ENCODE data around the gene UMODL1. TPM values are rescaled to one million over a fixed set of nuclear protein-coding genes. Genes with fewer than 3 reads are reported as not detected.

The UMODL1 gene
- total and polyA plus RNA-seq, 3 donors from 2014 or later, result 1.7 to 7.8 (median 6.8) TPM

- TF ChIP-seq, protein P1, sequence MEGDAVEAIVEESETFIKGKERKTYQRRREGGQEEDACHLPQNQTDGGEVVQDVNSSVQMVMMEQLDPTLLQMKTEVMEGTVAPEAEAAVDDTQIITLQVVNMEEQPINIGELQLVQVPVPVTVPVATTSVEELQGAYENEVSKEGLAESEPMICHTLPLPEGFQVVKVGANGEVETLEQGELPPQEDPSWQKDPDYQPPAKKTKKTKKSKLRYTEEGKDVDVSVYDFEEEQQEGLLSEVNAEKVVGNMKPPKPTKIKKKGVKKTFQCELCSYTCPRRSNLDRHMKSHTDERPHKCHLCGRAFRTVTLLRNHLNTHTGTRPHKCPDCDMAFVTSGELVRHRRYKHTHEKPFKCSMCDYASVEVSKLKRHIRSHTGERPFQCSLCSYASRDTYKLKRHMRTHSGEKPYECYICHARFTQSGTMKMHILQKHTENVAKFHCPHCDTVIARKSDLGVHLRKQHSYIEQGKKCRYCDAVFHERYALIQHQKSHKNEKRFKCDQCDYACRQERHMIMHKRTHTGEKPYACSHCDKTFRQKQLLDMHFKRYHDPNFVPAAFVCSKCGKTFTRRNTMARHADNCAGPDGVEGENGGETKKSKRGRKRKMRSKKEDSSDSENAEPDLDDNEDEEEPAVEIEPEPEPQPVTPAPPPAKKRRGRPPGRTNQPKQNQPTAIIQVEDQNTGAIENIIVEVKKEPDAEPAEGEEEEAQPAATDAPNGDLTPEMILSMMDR (IDR thresholded peaks at IDR 0.05), result no peak
- no peak for TF ChIP-seq POLR2A (IDR thresholded peaks at IDR 0.05)
- peaks cover 3% of the 10 kb centered on the region for H3K4me1 ChIP-seq
- DNase-seq, result no peak
- no peaks in the 10 kb centered on the region for H3K9me3 ChIP-seq
- no peaks in the 10 kb centered on the region for H3K27me3 ChIP-seq
- intact Hi-C loops (cut with DNase I; ENCODE audit: low total_unique reads), result no loop called here
- no peak overlapping the region for H3K27ac ChIP-seq
- H3K4me3 ChIP-seq, result no peak overlapping the region
- WGBS, 2 donors, result 65 to 68% methylated on average over 5 of the region's 5 CpGs
- H3K36me3 ChIP-seq (ENCODE audit: low read depth, missing control alignments), result no peaks in the 10 kb centered on the region
Measured at GRCh38 chr21:42088658-42089057, 17.5 kb downstream of the UMODL1 start.

DNA sequence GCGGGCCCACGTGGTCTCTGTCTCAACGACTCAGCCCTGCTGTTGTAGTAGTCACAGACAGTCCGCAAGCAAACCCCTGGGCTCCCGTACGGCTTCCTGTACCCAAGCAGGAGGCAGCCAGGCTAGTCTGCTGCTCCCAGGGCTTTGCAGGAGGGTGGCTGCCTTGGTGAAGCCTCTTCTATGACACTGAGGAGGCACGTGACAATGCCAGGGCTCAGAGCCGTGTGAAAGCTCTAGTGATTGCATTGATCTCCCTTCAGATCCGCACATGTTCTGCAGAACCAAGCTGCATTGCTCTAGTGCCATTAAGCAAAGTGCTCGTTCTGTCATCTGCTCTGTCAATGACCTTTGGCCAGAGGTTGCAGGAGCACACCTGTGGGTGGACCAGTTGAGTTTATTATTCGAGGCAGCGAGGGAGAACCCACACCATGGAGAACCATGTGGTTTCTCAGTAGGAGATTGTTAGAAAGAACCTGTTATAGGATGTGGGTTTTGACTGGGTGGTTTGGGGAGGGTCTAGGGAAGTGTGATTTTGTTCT is 18.0 kb downstream of the UMODL1 start:
- H3K36me3 ChIP-seq (ENCODE audit: low read depth, missing control alignments), result no peaks in the 10 kb centered on the region
- DNase-seq, result peak; percentile 38
- no peaks in the 10 kb centered on the region for H3K9me3 ChIP-seq
- no peaks in the 10 kb centered on the region for H3K27me3 ChIP-seq
- WGBS, 2 donors, result 61 to 69% methylated on average over 11 to 12 of the region's 12 CpGs
- TF ChIP-seq POLR2A (IDR thresholded peaks at IDR 0.05), result no peak
- TF ChIP-seq, protein P1 (IDR thresholded peaks at IDR 0.05), result no peak
- no peak overlapping the region for H3K27ac ChIP-seq
- H3K4me1 ChIP-seq, result peaks cover 3% of the 10 kb centered on the region
- no peak overlapping the region for H3K4me3 ChIP-seq
- intact Hi-C loops (cut with DNase I; ENCODE audit: low total_unique reads), result no loop called here

GRCh38 chr21:42089665-42090310 is 18.7 kb downstream of the UMODL1 start:
- TF ChIP-seq, protein P1 (IDR thresholded peaks at IDR 0.05), result no peak
- TF ChIP-seq POLR2A (IDR thresholded peaks at IDR 0.05), result no peak
- Histone ChIP-seq H3K4me1 (peaks cover 3% of the 10 kb centered on the region), H3K9me3 (no peaks in the 10 kb centered on the region), H3K36me3 (ENCODE audit: low read depth, missing control alignments) (no peaks in the 10 kb centered on the region), H3K27me3 (no peaks in the 10 kb centered on the region), H3K4me3 (no peak overlapping the region), H3K27ac (no peak overlapping the region)
- WGBS, 2 donors, result 92 to 93% methylated on average over 10 to 21 of the region's 21 CpGs
- no peak for DNase-seq
- intact Hi-C loops (cut with DNase I; ENCODE audit: low total_unique reads), result no loop called here

GRCh38 chr21:42091899-42092508 is 20.9 kb downstream of the UMODL1 start:
- DNase-seq, result no peak
- Histone ChIP-seq H3K27ac (no peak overlapping the region), H3K36me3 (ENCODE audit: low read depth, missing control alignments) (no peaks in the 10 kb centered on the region), H3K27me3 (no peaks in the 10 kb centered on the region), H3K9me3 (no peaks in the 10 kb centered on the region), H3K4me3 (no peak overlapping the region), H3K4me1 (peaks cover 3% of the 10 kb centered on the region)
- WGBS, 2 donors, result 60 to 62% methylated on average over 14 of the region's 14 CpGs
- intact Hi-C loops (cut with DNase I; ENCODE audit: low total_unique reads), result no loop called here
- TF ChIP-seq POLR2A (IDR thresholded peaks at IDR 0.05), result no peak
- TF ChIP-seq, protein P1 (IDR thresholded peaks at IDR 0.05), result no peak

Data from testis (tissue), 3 donors.